GM23338 (cell line): ENCODE data around the gene NPC1L1.

Source experiments
- CREB1 ChIP-seq: fragments of 250-450 bp; sonication (Bioruptor Pico); IDR thresholded peaks from 2 replicates; pipeline ENCODE4 v1.5.0; 2020; ENCODE audit warnings: low read depth, mild to moderate bottlenecking, moderate library complexity
- EZH2 ChIP-seq: fragments of 200-600 bp; sonication (generic); IDR thresholded peaks from one replicate; pipeline ENCODE4 v1.8.0; 2017; ENCODE audit warnings: antibody characterized with exemption, mild to moderate bottlenecking, low read depth; ENCODE audit not compliant: unreplicated experiment
- EZH2phosphoT487 ChIP-seq: fragments of 200-600 bp; sonication (generic); IDR thresholded peaks from one replicate; pipeline ENCODE4 v1.8.1; 2018; ENCODE audit warnings: antibody characterized with exemption; ENCODE audit not compliant: unreplicated experiment
- JUNB ChIP-seq: IDR thresholded peaks from one replicate; pipeline ENCODE4 v1.6.1; 2016; ENCODE audit warnings: antibody characterized with exemption; ENCODE audit not compliant: unreplicated experiment
- NANOG ChIP-seq: IDR thresholded peaks from 2 replicates; pipeline ENCODE4 v1.6.1; 2016; ENCODE audit warnings: antibody characterized with exemption, borderline replicate concordance
- POLR2AphosphoS5 ChIP-seq: IDR thresholded peaks from 2 replicates; pipeline ENCODE4 v1.6.1; 2016; ENCODE audit warnings: antibody characterized with exemption, low read depth
- ZNF114 ChIP-seq: fragments of 250-450 bp; sonication (Bioruptor Pico); IDR thresholded peaks from 2 replicates; pipeline ENCODE4 v1.5.0; 2020; ENCODE audit warnings: mild to moderate bottlenecking, moderate library complexity
- TF ChIP-seq, protein P1 (sequence below), 2 experiments: fragments of 200-600 bp in 1 of 2; sonication (generic) in 1 of 2; conservative IDR thresholded peaks; 2 replicates each; pipeline versions ENCODE4 v1.5.1 to v1.6.1; 2016 to 2017; ENCODE audit warnings: antibody characterized with exemption in 2 of 2, low read depth in 2 of 2, mild to moderate bottlenecking in 2 of 2, moderate library complexity in 1 of 2
- TF ChIP-seq, protein P2 (sequence below): IDR thresholded peaks from one replicate; pipeline ENCODE4 v1.6.1; 2018; ENCODE audit warnings: antibody characterized with exemption; ENCODE audit not compliant: unreplicated experiment
- TF ChIP-seq, protein P3 (sequence below): fragments of 250-450 bp; sonication (Bioruptor Pico); IDR thresholded peaks from 2 replicates; pipeline ENCODE4 v1.5.0; 2020; ENCODE audit warnings: mild to moderate bottlenecking, moderate library complexity

DNA sequence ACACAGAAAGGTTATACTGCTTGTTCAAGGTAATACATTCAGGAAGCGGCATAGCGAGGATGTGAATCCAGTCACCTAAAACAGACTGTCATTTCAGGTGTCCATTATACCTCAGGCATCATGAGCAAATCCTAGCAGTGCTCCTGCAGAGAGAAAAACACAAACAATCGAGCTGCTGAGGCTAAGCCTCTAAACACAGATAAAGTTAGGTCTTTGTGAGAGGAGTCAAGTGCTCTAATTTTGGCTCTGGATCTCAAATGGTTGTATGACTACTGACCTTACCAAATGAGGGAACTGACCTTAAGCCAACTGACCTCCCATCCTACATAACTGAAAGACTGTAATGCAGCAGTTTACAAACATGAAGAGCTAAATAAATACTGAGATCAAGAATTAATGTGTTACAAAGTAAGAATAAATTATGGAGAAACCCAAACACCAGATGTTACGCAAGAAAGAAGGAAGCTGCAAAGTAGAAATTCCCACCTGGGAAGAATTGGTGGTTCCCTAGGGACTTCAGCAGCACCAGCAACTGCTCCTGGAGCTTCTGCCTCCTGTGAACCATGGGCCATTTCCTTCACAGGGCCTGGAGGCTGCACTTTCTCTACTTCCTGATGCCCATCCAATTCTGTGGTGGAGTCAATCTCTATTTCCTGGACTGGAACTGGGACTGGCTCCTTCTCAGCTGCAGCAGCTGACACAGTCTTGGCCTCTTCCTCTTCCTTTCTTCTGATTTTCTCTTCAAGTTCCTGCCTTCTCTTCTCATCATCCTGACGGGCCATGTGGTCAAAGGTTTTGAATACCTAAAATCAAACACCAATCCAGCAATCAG lies 56.4 kb downstream of the NPC1L1 start:
- TF ChIP-seq ZNF114 (CRISPR knock-in tag) = no peak
- TF ChIP-seq, protein P1, sequence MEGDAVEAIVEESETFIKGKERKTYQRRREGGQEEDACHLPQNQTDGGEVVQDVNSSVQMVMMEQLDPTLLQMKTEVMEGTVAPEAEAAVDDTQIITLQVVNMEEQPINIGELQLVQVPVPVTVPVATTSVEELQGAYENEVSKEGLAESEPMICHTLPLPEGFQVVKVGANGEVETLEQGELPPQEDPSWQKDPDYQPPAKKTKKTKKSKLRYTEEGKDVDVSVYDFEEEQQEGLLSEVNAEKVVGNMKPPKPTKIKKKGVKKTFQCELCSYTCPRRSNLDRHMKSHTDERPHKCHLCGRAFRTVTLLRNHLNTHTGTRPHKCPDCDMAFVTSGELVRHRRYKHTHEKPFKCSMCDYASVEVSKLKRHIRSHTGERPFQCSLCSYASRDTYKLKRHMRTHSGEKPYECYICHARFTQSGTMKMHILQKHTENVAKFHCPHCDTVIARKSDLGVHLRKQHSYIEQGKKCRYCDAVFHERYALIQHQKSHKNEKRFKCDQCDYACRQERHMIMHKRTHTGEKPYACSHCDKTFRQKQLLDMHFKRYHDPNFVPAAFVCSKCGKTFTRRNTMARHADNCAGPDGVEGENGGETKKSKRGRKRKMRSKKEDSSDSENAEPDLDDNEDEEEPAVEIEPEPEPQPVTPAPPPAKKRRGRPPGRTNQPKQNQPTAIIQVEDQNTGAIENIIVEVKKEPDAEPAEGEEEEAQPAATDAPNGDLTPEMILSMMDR (conservative IDR thresholded peaks at IDR 0.05; ENCODE audit: low read depth in 2 of 2) = no peak
- no peak for TF ChIP-seq POLR2AphosphoS5
- TF ChIP-seq EZH2phosphoT487 = no peak
- TF ChIP-seq EZH2 = no peak
- no peak for TF ChIP-seq CREB1 (CRISPR knock-in tag)
- TF ChIP-seq, protein P2, sequence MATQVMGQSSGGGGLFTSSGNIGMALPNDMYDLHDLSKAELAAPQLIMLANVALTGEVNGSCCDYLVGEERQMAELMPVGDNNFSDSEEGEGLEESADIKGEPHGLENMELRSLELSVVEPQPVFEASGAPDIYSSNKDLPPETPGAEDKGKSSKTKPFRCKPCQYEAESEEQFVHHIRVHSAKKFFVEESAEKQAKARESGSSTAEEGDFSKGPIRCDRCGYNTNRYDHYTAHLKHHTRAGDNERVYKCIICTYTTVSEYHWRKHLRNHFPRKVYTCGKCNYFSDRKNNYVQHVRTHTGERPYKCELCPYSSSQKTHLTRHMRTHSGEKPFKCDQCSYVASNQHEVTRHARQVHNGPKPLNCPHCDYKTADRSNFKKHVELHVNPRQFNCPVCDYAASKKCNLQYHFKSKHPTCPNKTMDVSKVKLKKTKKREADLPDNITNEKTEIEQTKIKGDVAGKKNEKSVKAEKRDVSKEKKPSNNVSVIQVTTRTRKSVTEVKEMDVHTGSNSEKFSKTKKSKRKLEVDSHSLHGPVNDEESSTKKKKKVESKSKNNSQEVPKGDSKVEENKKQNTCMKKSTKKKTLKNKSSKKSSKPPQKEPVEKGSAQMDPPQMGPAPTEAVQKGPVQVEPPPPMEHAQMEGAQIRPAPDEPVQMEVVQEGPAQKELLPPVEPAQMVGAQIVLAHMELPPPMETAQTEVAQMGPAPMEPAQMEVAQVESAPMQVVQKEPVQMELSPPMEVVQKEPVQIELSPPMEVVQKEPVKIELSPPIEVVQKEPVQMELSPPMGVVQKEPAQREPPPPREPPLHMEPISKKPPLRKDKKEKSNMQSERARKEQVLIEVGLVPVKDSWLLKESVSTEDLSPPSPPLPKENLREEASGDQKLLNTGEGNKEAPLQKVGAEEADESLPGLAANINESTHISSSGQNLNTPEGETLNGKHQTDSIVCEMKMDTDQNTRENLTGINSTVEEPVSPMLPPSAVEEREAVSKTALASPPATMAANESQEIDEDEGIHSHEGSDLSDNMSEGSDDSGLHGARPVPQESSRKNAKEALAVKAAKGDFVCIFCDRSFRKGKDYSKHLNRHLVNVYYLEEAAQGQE = no peak
- no peak for TF ChIP-seq JUNB
- no peak for TF ChIP-seq NANOG
- TF ChIP-seq, protein P3, sequence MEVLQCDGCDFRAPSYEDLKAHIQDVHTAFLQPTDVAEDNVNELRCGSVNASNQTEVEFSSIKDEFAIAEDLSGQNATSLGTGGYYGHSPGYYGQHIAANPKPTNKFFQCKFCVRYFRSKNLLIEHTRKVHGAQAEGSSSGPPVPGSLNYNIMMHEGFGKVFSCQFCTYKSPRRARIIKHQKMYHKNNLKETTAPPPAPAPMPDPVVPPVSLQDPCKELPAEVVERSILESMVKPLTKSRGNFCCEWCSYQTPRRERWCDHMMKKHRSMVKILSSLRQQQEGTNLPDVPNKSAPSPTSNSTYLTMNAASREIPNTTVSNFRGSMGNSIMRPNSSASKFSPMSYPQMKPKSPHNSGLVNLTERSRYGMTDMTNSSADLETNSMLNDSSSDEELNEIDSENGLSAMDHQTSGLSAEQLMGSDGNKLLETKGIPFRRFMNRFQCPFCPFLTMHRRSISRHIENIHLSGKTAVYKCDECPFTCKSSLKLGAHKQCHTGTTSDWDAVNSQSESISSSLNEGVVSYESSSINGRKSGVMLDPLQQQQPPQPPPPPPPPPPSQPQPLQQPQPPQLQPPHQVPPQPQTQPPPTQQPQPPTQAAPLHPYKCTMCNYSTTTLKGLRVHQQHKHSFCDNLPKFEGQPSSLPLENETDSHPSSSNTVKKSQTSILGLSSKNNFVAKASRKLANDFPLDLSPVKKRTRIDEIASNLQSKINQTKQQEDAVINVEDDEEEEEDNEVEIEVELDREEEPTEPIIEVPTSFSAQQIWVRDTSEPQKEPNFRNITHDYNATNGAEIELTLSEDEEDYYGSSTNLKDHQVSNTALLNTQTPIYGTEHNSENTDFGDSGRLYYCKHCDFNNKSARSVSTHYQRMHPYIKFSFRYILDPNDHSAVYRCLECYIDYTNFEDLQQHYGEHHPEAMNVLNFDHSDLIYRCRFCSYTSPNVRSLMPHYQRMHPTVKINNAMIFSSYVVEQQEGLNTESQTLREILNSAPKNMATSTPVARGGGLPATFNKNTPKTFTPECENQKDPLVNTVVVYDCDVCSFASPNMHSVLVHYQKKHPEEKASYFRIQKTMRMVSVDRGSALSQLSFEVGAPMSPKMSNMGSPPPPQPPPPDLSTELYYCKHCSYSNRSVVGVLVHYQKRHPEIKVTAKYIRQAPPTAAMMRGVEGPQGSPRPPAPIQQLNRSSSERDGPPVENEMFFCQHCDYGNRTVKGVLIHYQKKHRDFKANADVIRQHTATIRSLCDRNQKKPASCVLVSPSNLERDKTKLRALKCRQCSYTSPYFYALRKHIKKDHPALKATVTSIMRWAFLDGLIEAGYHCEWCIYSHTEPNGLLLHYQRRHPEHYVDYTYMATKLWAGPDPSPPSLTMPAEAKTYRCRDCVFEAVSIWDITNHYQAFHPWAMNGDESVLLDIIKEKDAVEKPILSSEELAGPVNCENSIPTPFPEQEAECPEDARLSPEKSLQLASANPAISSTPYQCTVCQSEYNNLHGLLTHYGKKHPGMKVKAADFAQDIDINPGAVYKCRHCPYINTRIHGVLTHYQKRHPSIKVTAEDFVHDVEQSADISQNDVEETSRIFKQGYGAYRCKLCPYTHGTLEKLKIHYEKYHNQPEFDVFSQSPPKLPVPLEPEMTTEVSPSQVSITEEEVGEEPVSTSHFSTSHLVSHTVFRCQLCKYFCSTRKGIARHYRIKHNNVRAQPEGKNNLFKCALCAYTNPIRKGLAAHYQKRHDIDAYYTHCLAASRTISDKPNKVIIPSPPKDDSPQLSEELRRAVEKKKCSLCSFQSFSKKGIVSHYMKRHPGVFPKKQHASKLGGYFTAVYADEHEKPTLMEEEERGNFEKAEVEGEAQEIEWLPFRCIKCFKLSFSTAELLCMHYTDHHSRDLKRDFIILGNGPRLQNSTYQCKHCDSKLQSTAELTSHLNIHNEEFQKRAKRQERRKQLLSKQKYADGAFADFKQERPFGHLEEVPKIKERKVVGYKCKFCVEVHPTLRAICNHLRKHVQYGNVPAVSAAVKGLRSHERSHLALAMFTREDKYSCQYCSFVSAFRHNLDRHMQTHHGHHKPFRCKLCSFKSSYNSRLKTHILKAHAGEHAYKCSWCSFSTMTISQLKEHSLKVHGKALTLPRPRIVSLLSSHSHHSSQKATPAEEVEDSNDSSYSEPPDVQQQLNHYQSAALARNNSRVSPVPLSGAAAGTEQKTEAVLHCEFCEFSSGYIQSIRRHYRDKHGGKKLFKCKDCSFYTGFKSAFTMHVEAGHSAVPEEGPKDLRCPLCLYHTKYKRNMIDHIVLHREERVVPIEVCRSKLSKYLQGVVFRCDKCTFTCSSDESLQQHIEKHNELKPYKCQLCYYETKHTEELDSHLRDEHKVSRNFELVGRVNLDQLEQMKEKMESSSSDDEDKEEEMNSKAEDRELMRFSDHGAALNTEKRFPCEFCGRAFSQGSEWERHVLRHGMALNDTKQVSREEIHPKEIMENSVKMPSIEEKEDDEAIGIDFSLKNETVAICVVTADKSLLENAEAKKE = no peak
